Hepatic stellate cell (primary cell): Measurements from ENCODE around the gene MFSD2A.
A peak's percentile ranks its signal among the peaks of the same experiment; 100 is the strongest.
"Not testable (repeated sequence)": the region's sequence is repeated elsewhere in the genome, so short reads cannot be mapped to it uniquely, and the experiment has no call there.

Experiments
- DNase-seq: peaks from one replicate; pipeline ENCODE4 v3.0.0; 2011; ENCODE audit warnings: low spot score

The MFSD2A gene

DNA sequence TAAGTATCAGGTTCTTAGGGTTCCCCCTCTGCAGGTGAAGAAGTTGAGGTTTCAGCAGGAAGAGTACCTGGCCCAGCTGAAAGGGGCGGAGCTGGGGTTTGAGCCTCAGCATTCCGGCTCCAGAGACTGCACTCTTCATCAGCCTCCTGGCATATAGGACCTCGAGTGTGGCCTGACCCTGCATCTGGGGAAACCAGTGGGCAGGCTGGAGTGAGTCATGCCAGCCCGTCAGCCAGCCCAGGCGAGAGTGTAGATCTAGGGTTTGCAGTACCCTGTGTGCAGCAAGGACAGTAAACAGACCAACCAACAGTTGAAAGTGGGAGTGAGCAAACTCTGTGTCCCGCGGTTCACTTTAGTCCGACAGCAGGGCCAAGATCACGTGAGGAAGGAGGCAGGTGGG lies 14.1 kb downstream of the MFSD2A start:
- no peak for DNase-seq

DNA sequence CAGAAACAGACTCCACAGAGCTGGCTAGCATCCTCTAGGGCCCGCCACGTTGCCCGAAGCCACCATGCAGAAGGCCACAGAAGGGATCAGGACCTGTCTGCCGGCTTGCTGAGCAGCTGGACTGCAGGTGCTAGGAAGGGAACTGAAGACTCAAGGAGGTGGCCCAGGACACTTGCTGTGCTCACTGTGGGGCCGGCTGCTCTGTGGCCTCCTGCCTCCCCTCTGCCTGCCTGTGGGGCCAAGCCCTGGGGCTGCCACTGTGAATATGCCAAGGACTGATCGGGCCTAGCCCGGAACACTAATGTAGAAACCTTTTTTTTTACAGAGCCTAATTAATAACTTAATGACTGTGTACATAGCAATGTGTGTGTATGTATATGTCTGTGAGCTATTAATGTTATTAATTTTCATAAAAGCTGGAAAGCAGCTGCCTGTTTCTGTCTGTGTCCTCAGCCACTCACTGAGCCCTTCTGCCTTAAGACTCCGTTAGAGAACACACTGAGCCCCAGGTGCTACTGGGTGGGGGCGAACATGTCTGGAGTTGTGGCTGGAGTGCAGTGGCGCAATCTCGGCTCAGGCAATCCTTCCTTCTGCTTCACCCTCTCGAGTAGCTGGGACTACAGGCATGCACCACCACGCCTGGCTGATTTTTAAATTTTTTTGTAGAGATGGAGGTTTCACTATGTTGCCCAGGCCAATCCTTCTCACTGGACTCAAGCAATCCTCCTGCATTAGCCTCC lies 14.8 kb downstream of the MFSD2A start:
- DNase-seq, result no peak

DNA sequence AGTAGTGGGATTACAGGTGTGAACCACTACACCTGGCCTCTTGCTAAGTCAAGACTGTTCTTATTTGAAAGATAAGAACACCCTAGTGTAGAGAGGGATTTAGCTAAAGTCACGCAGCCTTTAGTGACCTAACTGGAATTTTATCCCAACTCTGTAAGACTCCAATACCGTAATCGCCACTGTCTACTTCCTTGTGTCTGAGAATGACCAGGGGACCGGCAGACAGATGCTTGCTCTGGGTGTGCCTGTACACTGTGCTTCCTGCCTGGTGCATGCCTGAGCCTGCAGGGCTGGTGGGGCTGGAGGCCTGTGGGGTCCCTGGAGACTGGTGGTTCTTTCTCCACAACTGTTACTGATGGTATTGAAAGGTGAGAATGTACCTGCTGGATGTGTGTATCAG lies 15.3 kb downstream of the MFSD2A start:
- no peak for DNase-seq

DNA sequence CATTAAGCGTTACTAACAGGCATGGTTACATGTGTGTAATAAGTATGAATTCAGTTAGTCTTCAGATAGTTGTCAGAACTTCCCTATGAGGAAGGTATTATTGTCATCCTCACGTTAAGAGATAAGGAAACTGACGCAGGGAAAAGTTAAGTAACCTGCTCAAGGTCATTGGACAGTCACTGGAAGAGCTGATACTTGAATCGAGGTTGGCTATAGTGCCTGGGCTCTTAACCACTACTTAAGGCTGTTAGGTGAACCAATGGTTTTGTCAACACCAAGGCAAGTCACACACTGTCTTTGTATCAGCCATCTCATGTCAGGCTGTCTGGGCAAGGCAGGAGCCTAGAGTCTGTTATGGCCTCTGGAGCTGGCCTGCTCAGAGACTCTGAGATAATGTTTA lies 16.2 kb downstream of the MFSD2A start:
- no peak for DNase-seq

DNA sequence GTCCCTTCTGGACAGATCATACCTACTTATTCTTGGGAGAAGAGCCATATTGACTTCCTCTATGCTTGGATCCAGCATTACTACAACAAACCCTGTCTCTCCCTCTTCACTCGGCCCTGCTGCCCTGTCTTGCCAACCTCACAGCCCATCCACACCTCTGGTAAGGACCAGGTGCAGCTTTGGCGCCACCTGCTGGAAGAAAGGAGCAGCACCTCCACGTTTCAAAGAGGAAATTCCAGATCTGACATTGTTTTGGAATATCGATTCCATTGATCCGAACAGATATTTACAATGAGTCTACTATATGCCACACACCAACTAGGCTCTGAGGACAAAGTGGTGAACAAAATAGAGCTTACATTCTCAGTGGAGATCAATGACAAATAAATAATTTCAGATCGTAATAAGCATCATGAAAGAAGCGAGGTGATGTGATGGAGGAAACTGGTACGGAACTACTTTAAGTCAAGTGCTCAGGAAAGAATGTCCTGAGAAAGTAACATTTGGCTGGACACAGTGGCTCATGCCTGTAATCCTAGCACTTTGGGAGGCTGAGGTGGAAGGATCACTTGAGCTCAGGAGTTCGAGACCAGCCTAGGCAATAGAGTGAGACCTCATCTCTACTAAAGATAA lies 18.7 kb downstream of the MFSD2A start:
- DNase-seq, result peak; percentile 72

DNA sequence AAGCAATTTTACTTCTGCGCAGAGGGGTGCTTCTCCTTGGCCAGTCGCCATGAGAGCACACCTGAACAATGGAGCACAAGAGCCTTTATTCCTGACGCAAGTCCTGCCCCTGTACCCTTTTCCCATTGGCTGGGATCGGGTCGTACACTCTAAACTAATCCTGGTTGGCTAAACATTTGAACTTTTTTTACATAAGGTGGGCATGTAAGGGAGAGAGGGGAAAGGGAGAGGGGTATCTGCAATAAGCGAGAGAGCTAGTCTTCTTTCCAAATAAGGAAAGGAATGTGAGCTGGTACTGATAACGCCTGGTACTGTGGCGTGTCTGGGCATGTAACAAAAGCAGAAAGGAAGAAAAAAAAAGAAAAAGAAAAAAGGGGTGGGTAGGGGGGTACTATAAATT lies 21.8 kb downstream of the MFSD2A start:
- no peak for DNase-seq

DNA sequence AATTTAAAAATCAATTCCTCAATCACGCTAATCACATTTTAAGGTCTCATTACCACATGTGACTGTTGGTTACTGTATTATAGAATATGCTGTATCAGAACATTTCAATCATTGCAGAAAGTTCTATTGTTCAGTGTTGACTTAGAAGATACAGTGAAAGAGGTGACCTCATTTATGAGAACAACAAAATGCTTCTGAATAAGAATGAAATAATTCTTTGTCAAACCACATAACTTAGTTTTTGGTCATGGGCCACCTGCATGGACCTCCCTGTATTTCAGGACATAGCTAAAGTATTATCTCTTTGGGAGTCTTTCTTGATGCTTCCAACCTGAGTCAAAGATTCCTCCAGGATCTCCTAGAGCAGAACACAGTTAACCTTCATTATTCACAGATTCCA lies 22.3 kb downstream of the MFSD2A start:
- no peak for DNase-seq

DNA sequence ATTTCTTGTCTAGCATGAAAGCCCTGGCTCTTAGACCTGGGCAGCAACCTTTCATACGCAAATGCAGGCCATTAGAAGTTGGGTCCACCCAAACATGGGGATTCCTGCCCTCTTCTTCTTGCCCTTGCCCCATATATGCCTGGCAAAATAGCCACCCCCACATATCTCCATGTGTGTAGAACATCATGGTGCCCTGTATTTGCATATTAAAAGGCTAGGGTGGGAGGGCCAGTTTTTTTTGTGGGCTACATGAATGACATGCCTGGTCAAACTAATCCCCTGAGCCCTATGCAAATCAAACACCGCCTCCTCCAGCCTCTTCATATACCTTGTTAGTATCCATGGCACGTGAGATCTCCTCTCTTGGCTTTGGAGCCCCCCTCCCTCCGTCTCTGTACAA lies 24.7 kb downstream of the MFSD2A start:
- DNase-seq, result no peak

DNA sequence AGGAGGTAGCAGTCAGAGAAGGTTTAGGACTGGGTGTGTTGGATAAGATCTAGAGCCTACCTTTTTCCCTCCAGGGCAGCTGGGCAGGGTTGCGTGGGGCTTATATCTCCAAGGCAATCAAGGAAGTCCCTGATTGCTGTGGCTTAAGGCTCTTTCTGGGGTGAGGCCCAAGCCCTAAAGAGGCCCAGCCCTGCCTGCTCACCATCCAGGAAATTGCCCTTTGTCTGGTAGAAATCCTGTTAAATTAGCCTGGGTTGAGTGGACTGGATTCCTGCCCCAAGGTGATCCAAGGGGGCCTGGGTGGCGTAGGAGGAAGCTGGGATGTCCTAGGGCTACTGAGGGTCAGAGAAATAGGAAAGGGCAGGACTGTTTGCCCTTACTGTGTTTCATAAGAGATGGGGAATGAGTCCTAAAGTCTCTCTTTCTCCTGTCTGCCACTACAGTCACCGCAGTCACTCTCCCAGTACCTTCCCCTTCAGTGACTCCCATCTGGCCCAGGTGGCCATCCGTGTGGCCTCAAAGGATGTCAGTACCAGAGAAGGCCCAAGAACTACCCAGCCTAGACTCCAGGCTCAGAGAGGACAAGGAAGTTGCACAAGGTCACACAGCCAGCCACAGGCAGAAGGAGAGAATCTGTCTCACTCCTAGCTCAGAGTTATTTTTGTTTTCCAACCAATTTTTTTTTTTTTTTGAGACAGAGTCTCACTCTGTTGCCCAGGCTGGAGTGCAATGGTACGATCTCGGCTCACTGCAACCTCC lies 25.8 kb downstream of the MFSD2A start:
- no peak for DNase-seq

DNA sequence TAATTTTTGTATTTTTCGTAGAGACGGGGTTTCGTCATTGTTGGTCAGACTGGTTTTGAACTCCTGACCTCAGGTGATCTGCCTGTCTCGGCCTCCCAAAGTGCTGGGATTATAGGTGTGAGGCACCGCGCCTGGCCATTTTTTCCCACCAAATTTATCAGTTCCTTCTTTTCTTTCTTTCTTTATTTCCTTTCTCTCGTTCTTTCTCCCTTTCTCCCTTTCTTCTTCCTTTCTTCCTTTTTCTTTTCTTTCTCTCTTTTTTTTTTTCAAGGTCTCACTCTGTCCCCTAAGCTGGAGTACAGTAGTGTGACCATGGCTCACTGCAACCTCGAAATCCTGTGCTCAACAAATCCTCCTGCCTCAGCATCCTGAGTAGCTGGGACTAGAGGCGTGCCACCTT lies 26.4 kb downstream of the MFSD2A start:
- no peak for DNase-seq

DNA sequence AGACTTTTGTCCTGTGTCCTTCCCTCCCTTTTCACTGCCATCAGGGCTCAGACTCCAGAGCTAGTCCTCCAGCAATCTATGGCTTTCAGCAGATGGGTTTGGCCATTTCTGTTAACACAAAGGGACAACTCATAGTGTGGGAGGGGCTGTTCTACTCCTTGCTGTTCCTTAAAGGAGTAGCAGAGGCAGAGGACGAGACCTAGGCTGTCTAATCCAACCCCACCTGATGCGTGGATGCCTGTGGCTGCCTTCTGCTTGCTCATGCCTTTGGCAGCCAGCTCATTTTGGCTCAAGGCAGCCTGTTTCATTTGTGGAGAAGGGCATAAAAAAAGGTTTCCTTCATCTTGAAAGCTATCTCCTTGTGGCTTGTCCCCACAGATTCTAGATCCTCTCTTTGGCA lies 27.0 kb downstream of the MFSD2A start:
- peak; percentile 69 for DNase-seq

DNA sequence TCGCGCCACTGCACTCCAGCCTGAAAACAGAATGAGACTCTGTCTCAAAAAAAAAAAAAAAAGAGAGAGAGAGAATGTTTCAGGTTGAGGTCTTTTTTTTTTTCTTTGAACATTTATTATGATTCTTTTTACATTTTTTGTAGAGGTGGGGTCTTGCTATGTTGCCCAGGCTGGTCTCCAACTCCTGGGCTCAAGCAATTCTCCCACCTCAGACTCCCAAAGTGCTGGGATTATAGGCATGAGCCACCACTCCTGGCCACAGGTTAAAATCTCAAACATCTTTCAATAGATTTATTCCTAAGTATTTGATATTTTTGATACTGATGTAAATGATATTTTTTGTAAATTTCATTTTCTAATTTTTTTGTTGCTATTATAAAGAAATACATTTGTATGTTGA lies 29.5 kb downstream of the MFSD2A start:
- DNase-seq, result not testable (repeated sequence)

DNA sequence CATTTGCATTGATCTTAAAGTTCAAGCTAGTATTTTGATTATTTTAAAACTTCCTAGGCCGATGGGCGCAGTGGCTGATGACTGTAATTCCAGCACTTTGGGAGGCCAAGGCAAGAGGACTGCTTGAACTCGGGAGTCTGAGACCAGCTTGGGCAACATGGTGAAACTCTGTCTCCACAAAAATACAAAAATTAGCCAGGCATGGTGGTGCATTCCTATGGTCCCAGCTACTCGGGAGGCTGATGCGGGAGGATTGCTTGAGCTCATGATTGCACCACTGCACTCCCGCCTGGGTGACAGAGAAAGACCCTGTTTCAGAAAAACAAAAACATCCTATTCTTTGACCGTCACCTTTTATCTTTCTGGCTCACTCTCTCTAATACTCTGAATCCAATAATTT lies 30.0 kb downstream of the MFSD2A start:
- DNase-seq, result no peak

DNA sequence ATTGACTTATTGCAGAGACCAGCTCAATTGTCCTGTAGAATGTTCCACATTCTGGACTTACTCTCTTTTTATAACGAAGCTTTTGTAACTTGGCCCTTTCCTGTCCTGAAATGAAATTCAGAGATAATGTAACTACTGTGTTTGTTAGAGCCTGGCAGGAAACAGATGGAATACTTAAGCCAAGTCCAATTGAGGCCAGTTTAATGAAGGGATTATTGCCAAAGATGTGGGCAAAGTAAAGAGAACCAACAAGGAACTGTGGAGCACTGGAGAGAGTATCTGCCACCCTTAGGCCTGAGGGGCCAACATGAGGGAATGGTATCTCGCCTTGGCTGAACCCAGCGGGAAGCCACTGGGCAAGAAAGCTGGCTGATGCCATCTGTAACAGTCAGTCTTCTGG lies 32.9 kb downstream of the MFSD2A start:
- no peak for DNase-seq

DNA sequence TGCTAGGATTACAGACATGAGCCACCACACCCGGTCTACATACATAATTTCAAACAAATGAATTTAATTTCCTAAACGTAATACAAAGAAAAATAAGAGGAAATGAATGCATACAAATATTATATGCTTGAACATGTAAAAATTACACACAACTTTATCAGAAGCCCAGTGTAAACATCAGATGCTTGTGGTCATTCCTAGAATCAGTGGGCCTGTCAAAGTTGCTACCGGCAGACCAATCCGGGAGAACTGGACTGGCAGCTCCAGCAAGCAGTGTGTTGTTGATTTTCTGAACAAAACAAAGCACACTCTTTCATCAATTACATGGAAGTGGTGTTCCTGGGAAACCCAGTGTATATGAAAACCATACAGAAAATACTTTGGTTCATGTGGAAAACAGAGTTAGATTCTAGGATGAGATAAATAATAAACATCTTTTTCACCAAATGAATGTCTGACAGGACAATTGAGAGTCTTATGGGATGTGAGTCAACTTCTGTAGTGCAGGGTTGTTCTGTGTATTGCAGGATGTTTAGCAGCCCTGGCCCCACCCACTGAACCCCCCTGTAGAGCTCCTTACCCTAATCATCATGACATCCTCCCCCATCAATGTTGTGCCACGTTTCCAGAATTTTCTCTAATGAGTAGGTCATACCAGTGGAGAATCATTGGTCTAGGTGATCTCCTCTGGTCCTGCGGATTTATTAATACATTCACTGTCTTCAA lies 33.8 kb downstream of the MFSD2A start:
- no peak for DNase-seq

DNA sequence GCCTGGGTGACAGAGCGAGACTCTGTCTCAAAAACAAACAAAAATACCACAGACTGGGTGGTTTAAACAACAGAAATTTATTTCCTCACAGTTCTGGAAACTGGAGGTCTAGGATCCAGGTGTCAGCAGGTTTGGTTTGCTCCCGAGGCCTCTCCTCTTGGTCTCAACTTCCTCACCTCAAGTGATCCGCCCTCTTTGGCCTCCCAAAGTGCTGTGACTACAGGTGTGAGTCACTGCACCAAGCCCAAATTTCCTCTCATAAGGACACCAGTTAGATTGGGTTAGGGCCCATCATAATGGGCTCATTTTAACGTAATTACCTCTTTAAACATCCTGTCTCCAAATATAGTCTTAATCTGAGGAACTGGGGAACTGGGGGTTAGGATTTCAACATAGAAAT lies 35.5 kb downstream of the MFSD2A start:
- no peak for DNase-seq

DNA sequence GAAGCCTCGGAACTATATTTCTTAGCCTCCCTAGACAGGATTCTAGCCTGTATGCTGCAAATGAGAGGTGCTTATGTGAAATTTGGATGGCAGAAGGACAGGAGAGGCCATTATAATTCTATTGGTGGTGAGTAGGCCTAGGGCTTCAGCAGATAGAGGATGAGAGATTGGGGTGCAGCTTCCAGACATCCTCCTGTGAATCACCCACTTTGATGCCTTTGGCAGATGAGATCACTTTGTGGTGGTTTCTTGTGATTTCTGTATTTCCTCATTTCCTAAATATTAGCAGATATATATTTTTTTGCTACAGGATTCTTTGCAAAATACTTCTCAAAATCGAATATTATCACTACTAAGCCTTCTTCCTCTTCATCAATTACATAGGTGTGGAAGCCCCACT lies 37.3 kb downstream of the MFSD2A start:
- no peak for DNase-seq

DNA sequence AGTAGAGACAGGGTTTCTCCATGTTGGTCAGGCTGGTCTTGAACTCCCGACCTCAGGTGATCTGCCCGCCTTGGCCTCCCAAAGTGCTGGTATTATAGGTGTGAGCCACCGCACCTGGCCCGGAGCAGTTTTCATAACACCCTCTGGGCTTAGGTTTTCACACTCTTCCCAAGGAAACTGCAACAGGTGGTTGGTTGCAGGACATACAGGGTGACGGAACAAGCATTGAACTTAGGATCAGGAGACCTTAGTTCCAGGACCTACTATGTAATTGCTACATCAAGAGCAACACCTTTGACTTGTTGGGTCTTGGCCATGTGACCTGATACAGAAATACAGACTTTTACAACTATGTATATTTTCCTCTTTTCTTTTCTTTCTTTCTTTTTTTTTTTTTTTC lies 37.9 kb downstream of the MFSD2A start:
- no peak for DNase-seq

DNA sequence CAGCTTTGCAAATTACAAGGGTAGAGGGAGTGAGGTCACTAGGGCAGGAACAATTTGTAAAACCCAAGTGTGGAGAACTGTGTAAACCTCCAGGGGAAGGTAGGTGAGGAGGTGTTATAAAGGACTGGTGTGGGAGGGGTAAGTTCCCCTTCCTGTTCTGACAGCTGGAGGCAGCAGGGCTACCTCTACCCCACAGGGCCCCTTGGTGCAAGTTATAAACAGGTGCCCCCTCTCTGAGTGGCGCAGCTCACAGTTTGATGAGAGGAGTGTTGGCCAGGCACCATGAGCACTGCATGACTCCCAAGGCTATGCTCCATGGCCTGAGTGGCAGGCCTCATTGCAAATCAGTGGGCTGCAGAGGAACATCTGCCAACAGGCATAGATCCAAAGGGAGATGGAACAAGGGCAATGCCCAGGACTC lies 41.0 kb downstream of the MFSD2A start:
- DNase-seq, result no peak

DNA sequence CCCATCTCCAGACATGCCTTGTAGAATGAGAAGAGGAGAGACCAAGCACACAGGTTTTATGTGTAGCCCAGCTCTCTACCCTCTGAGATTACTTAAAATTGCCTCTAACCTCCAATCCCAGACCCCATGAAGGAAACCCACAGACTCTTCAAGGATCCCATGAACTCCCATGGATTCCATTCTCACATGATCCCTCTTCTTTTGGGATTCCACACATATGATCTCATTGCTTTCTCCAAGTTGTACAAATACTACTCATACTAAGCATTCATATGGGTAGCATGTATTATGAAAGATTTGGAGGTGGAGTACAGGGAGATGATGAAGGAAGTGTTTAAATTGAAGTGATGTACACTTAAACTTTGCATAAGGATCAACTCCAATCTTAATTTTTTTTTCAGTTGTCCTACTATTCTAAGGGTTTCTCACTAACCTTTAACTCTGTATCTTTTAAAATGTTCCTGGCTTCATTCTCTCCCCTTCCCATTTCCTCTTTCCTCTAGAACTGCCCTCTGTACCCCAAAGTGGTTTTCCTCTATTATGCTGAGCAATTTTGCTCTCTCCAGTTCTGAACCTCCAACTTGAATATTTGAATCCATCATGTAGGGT lies 41.6 kb downstream of the MFSD2A start:
- peak; percentile 30 for DNase-seq

DNA sequence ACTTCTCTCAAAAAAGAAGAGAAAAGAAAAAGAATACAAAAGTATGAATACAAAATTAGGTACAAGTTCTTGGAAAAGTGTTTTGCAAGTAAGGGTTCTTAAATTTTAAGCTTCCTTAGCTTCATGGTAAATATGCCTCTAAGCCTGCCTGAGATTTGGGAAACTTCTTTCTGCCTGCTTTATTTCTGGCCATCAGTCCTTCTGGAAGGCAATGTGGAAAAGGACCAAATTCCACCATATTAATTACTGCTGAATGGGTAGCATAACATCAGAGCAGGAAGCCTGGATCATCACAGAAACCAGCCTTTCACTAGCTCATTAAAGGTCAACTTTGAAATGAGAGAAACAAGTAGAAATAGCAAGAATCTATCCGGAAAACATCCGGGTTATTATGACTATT lies 46.5 kb downstream of the MFSD2A start:
- no peak for DNase-seq
